AG04450 (cell line): Measurements from ENCODE around the gene TMEM117. TPM values are rescaled to one million over a fixed set of nuclear protein-coding genes. Genes with fewer than 3 reads are reported as not detected.
"Not testable (repeated sequence)": the region's sequence is repeated elsewhere in the genome, so short reads cannot be mapped to it uniquely, and the experiment has no call there.

Experiments
- CTCF ChIA-PET: fragments of 300-600, 350-600 bp; formaldehyde crosslinking; extraction: SDS; loops from one replicate; lab custom pipeline; 2022; ENCODE audit warnings: antibody characterized with exemption, inconsistent platforms; lab: Charles Lee
- POLR2A ChIA-PET: fragments of 350-600 bp; formaldehyde crosslinking; extraction: SDS; loops from one replicate; lab custom pipeline; 2021; ENCODE audit warnings: antibody characterized with exemption, inconsistent platforms; lab: Yijun Ruan, JAX
- DNase-seq: peaks from one replicate; pipeline ENCODE4 v3.0.0-alpha.2; 2011; ENCODE audit warnings: low read depth, low spot score
- H3K27ac ChIP-seq: one replicate; pipeline ENCODE4 v1.5.1; 2012; ENCODE audit warnings: low read depth, low read length, control low read depth
- H3K27me3 ChIP-seq: one replicate; pipeline ENCODE4 v1.6.0; 2012; ENCODE audit warnings: low read length; ENCODE audit not compliant: control insufficient read depth, insufficient read depth
- H3K4me3 ChIP-seq: 2 replicates; pipeline ENCODE4 v1.5.1; 2011; ENCODE audit warnings: mild to moderate bottlenecking, low read depth, low read length, control low read depth
- H3K9me3 ChIP-seq: 2 replicates; pipeline ENCODE4 v1.5.1; 2012; ENCODE audit warnings: low read length; ENCODE audit not compliant: control insufficient read depth, insufficient read depth
- CTCF ChIP-seq: IDR thresholded peaks from 2 replicates; pipeline ENCODE4 v1.5.1; 2011; ENCODE audit warnings: low read depth, low read length, control low read depth, inconsistent platforms
- polyA plus RNA-seq: library from polyadenylated mRNA; depleted of rRNA; stranded (reverse); fragments of >200 nt; gene quantifications from 2 replicates; pipeline ENCODE4 v1.2.3, GENCODE V29; 2011

Gene TMEM117
- polyA plus RNA-seq, 1 experiment: 11.3 TPM

DNA sequence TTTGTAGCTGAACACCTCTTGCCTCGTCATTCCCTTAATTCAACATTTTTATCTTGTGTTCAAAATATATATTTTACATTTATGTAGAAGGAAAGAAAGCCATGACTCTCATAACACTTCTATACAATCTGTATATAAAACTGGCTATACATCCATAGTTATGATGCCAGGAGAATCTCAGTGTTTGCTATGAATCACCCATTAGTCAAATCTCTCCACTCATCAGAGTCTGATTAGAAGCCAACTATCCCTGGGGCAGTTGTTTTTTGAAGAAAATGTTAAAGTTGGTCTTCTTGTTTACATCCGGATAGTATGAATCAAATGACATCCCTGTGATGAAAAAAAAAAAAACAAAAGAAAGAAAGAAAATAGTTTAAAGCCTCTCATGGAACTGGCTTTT, 536.4 kb downstream of the TMEM117 start:
- Histone ChIP-seq H3K27me3 (no peaks in the 10 kb centered on the region), H3K4me3 (no peak overlapping the region), H3K9me3 (no peaks in the 10 kb centered on the region), H3K27ac (no peak overlapping the region)
- DNase-seq: peak; percentile 2
- CTCF ChIA-PET: no interaction called here
- TF ChIP-seq CTCF: no peak
- POLR2A ChIA-PET: no interaction called here

- H3K9me3 ChIP-seq: no peaks in the 10 kb centered on the region
- no peak for DNase-seq
- TF ChIP-seq CTCF: no peak
- ChIA-PET POLR2A (no interaction called here), CTCF (no interaction called here)
- no peaks in the 10 kb centered on the region for H3K27me3 ChIP-seq
- H3K27ac ChIP-seq: no peak overlapping the region
- no peak overlapping the region for H3K4me3 ChIP-seq
Measured at GRCh38 chr12:44375694-44376093, 539.8 kb downstream of the TMEM117 start.

DNA sequence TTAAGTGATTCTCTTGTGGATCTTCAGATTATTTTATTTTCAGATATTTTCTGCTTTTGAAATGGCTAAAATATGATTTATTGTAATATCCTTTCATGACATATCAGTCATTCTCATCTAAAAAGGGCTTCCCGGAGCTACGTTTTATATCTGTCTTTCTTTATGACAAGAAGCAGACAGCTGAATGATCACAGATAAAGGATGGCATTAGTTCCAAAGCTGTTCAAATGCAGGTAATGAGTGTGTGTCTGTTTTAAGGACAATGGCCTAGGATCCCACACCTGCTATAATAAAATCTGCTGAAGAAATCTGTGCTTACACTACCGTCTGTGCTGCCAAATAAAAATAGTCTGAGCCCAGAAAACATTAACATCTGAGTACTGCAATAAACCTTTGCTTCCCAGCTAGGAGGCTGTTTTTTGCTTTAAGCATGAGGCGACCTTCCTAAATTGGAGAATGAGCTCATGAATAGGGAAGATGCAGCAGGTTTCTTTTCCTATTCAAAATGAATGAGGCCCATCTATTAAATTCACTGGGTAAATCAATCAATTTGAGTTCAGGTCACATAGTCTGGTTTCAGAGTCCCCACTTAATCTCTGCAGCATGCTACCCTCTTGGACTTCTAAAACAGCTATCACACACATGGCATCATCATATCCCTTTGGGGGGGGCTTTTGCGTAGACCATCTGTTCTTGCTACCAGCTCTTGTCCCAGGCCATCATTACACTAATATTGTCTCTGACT, 541.7 kb downstream of the TMEM117 start:
- TF ChIP-seq CTCF: no peak
- ChIA-PET CTCF (no interaction called here), POLR2A (no interaction called here)
- Histone ChIP-seq H3K4me3 (no peak overlapping the region), H3K9me3 (no peaks in the 10 kb centered on the region), H3K27ac (no peak overlapping the region), H3K27me3 (no peaks in the 10 kb centered on the region)
- no peak for DNase-seq

DNA sequence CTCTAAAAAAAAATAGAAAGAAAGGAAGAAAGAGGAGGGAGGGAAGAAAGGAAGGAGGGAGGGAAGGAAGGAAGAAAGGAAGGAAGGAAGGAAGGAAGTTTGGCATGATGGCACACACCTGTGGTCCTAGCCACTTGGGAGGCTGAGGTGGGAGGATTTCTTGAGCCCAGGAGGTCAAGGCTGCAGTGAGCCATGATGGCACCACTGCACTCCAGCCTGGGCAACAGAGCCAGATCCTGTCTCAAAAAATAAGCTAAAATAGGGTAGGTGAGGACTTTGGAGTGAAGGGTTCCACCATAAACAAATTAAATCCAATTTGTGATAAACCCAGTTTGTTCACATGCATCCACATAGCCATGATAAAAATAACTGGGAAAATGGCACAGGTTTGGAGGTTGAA, 543.2 kb downstream of the TMEM117 start:
- POLR2A ChIA-PET, H3K27me3 ChIP-seq, H3K27ac ChIP-seq, H3K4me3 ChIP-seq, DNase-seq, CTCF ChIA-PET, H3K9me3 ChIP-seq: not testable (repeated sequence)

DNA sequence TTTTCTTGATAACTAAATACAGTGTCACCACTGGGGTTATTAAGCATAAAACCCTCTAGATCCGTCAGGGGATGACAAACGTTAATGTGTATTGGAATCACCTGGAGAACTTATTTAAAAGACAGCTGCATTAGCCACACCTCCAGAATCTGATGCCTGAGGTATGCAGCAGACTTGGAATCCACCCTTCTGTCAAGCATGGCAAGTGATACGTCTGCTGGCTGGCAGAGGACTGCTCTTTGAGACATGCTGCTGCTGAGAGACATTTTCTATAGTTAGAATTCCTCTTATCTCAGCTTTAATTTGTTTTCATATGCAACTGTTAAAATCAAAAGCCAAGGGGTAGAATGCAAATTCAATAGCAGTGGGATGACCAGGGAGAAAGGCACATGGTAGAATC, 544.0 kb downstream of the TMEM117 start:
- POLR2A ChIA-PET: no interaction called here
- DNase-seq: no peak
- CTCF ChIA-PET: no interaction called here
- H3K4me3 ChIP-seq: no peak overlapping the region
- no peak for TF ChIP-seq CTCF
- no peak overlapping the region for H3K27ac ChIP-seq
- no peaks in the 10 kb centered on the region for H3K9me3 ChIP-seq
- no peaks in the 10 kb centered on the region for H3K27me3 ChIP-seq
